GM18498 (cell line): ENCODE measurements around the gene FAM234B.
"Not testable (repeated sequence)": the region's sequence is repeated elsewhere in the genome, so short reads cannot be mapped to it uniquely, and the experiment has no call there.

Source experiments
- ATAC-seq: cut with Tn5 transposase; IDR thresholded peaks from one replicate; pipeline ENCODE4 v1.9.1; 2021; ENCODE audit warnings: mild to moderate bottlenecking, moderate library complexity; ENCODE audit not compliant: unreplicated experiment

FAM234B gene

GRCh38 chr12:13052421-13052820, 8.2 kb downstream of the FAM234B start:
- no peak for ATAC-seq

DNA sequence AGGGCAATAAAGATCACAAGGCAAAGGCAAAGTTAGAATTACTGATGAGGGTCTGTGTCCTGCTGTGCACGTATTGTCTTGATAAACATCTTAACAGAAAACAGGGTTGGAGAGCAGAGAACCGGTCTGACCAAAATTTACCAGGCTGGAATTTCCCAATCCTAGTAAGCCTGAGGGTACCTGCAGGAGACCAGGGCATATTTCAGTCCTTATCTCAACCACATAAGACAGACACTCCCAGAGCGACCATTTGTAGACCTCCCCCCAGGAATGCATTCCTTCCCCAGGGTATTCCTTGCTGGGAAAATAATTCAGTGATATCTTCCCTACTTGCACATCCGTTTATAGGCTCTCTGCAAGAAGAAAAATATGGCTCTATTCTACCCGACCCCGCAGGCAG, 9.4 kb downstream of the FAM234B start:
- not testable (repeated sequence) for ATAC-seq

DNA sequence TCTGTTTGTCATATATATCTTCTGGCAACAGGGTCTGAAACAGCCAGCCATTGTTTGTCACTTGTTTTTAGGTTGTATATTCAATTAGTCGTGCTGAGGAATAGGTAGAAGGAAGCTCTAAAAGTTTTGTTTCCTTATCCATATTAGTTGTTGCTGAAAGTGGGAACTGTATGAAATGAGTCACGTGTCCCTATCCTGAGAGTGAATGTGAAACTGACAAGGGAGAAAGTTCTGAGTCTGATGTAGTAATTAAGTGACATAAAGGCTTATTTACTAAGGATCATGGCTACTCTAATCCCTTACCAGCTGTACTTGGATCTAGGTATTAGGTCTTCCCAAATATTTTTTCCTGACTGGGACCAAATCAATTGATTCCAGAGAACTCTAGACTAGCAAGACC, 16.4 kb downstream of the FAM234B start:
- no peak for ATAC-seq

DNA sequence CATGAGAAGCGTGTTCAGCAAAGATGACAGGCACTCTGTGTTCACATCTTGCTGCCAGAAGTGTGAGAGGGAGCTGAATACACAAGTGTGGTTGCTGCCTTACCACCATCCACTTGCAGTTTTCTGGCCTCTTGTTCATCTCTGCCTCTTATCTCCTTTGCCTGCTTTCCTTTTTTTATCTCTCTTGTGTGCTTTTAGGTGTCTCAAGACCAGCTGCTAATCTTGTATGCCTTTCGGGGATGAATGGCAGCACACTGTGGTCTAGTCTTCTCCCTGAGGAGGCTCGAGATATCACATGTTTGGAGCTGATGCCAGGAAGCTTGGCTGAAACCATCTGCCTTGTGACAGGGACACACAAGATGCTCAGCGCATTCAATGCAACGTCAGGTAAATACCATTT, 17.2 kb downstream of the FAM234B start:
- ATAC-seq, result no peak

DNA sequence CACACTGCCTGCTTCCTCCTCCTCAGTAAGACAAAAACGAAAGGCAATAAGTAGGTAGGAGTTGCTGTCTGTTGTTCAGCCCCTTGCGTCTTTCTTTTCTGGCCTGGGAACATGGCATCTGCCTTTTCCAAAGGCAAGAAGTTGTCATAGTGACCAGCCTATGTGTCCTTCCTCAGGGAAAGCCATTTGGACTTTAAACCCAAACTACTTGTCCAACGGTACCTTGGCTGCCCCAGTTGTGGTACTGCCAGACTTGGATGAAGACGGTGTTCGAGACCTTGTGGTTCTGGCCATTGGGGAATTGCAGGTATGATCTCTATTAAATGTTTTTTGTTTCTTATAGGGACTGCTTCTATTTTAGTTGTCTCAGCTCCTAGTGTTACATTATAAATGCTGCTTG, 18.5 kb downstream of the FAM234B start:
- no peak for ATAC-seq

- ATAC-seq, result no peak
These were observed 21.8 kb downstream of the FAM234B start for GRCh38 chr12:13066014-13066413.

DNA sequence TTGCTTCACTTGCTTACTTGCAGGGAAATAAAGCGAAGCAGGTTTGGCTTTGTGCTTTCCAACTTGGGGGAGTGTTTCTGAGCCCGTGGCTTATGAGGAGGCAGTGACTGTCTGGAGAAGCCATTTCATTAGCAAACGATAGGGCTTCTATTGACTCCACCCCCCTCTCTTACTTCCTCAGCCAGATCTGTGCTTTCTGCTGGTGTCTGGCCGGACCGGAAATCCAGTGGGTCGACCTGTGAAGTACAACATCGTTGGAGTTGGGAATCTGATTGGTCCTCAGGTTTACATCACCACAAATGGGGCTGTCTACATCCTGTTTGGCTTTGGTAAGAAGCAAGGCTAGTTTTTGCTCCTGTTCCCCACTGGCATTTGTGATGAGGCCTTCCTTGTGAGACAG, 22.3 kb downstream of the FAM234B start:
- ATAC-seq, result no peak

- no peak for ATAC-seq
These were observed 23.1 kb downstream of the FAM234B start for GRCh38 chr12:13067322-13067721.

GRCh38 chr12:13069380-13069779, 25.2 kb downstream of the FAM234B start:
- no peak for ATAC-seq

DNA sequence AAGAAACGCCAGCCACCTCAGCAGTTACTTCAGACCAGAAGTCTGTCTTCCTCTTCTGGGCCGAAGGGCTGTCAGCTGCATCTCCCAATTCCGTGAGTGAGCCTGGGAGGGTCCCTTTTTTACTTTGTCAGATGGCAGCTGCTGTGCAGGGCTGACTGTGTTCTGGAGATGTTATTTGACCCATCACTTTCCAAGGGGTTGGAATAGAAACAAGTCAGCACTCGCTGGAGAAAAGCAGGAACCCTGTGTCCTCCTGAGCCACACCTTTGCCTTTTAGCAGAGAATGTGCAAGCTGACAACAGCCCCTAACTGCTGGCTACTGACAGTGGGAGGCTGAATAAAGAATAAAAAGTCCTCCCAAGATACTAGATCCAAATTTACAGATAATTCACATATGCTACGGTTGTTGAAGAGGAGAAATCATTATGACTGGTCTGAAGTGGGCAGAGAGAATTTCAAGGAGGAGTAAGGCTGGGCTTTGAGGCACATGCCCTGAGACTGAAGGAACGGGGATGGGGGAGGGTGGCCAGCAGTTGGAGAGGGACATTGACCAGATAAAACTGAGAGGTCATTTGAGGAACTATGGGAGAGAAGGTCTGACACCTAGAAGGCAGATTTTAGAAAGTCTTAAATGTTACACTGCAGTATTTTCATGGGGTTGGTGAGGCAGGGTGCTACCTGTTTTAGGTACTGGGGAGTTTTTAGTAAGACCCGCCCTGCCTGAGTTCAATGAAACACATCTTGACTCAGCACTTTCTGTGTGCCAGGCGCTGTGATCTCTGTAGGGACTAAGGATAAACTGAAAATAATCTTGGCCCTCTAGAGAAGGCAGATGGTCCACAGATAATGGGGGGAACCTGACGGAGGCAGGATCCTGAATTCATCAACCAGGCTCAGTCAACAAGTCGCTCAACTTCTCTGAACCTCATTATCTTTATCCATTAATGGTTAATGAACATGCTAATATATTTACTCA, 27.4 kb downstream of the FAM234B start:
- ATAC-seq, result no peak

DNA sequence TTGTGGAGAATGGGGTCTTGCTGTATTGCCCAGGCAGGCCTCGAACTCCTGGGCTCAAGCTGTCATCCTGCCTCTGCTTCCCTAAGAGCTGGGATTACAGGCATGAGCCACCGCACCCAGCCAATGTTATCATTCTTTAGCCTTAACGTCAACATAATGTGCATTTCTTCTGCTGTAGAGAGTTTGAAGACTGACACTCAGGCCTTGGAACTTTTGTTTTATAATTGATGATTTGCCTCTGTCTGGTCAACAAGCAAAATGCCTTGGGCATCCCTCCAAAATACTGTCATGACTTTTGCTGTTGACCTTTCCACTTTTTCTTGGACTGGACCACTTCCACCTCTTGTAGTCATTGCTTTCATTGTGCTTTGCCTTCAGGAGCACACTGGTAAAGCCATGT, 29.0 kb downstream of the FAM234B start:
- ATAC-seq, result no peak

GRCh38 chr12:13074396-13075117, 30.4 kb downstream of the FAM234B start:
- no peak for ATAC-seq

DNA sequence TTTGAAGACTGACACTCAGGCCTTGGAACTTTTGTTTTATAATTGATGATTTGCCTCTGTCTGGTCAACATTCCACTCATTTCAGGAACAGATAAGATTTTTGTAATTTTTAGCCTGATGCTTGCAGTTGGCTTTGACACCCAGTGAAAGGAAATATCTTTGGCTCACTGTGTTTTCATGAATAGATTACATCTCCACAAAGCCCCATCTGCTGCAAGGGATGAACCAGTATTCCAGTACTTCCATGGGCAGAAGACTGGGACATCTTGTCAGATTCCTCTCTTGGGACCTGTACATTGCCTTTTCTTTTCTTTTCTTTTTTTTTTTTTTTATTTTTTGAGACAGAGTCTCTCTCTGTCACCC, 30.9 kb downstream of the FAM234B start:
- ATAC-seq, result no peak

DNA sequence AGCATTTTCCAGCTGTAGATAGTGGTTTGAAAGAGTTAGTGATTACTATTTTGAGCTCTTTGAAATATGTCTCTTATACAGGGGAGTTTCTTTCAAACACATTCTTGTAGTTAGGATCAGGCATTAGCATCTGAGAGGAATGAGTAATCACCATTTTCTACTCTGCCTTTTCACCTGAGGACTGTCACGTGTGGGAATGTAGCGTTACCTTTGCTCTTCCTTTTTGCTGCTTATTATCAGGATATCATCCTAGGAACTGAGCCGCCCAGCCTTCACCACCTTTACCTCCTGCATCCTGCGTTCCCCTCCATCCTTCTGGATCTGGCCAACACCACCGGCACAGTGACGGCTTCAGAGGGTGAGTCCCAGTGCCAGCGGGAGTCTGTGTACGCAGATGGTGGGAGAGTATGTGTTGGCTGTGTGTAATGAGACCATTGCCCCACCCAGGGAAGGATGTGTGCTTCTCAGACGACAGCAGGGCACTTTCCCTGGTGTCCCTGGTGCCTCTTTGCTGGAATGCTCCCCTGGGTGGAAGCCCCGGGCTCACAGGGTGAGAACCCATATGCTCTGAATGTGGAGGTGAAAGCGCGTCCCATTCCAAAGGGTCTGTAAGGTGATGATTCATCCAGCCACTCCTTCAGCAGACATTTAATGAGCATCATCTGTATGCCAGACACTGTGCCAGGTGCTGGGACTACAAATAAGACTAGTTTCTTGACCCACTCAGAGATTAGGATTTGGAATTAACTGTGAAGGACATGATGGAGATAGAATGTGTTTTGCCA, 31.8 kb downstream of the FAM234B start:
- no peak for ATAC-seq

- no peak for ATAC-seq
These were observed 35.3 kb downstream of the FAM234B start for GRCh38 chr12:13079440-13079906.

DNA sequence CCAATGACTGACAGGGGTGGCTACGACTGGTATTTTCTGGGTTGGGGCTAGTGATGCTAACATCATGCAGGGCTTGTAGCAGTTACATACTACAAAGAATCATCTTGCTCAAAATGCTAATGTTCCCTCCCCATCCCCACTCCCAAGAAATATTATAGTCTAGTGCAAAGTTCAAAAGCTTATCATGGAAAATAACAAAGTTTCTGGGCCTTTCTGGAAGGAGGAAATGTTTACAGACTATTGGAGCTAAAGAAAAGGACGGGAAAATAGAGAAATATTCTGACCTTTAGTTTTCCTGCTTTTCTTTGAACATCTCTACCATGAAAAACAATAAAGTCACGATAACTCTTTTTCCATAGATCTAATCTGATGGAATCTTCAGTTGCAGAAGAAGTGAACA, 36.1 kb downstream of the FAM234B start:
- ATAC-seq, result no peak

GRCh38 chr12:13082861-13083260, 38.7 kb downstream of the FAM234B start:
- ATAC-seq, result no peak

GRCh38 chr12:13083638-13084037, 39.5 kb downstream of the FAM234B start:
- ATAC-seq, result not testable (repeated sequence)

DNA sequence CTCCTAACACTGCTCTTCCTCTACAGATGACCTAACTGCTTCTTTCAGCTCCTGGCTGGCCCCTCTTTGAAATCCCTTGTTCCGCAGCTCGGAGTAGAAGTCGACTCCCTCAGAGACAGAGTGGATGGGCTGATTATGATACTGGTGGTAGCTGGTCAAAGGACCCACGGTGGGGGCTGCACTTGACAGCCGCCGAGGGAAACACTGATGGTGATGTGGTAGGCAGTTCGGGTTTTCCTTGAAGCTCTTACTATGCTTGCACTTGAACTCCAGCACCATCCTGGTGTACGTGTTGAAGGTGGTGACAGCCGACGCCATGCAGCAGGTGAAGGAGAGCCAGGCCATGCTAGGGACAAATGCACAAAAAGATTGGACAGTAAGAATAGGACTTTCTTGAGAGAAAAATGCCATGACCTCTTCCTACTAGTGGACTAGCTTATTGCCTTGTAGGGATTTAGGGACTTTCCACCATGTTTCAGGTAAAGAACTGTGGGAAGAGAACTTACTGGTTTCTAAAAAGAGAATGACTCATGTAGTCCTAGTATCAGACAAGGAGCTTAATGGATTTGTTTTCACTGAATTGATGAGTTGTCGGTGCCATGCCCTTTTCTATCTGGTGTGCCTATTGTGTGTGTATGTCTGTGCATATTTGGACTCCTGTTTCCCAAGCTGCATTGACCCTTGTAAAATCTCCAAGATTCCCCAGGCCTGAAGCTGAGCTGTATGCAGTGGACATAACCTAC, 40.9 kb downstream of the FAM234B start:
- ATAC-seq, result no peak

- ATAC-seq, result no peak
These were observed 41.9 kb downstream of the FAM234B start for GRCh38 chr12:13085968-13086686.
